Neuronal stem cell (in vitro differentiated cells): Measurements from ENCODE around the gene GABRP.

Experiments used
- DNase-seq: peaks from one replicate; pipeline ENCODE4 v3.0.0-alpha.2; 2013; ENCODE audit warnings: low spot score
- H2AFZ ChIP-seq: one replicate; pipeline ENCODE4 v1.6.1; 2013; ENCODE audit warnings: mild to moderate bottlenecking, low read length, inconsistent platforms
- H2AK5ac ChIP-seq: 2 replicates; pipeline ENCODE4 v1.6.1; 2013; ENCODE audit warnings: low read depth, mild to moderate bottlenecking, inconsistent platforms, low read length, moderate library complexity, mixed read lengths
- H2BK120ac ChIP-seq: 2 replicates; pipeline ENCODE4 v1.6.1; 2013; ENCODE audit warnings: low read depth, mild to moderate bottlenecking, inconsistent platforms, low read length, moderate library complexity, mixed read lengths
- H2BK12ac ChIP-seq: one replicate; pipeline ENCODE4 v1.6.1; 2013; ENCODE audit warnings: low read length, inconsistent platforms
- H2BK15ac ChIP-seq: 2 replicates; pipeline ENCODE4 v1.6.1; 2013; ENCODE audit warnings: mild to moderate bottlenecking, low read length, inconsistent platforms, mixed read lengths
- H2BK5ac ChIP-seq: one replicate; pipeline ENCODE4 v1.6.1; 2013; ENCODE audit warnings: inconsistent platforms, mild to moderate bottlenecking, low read length, moderate library complexity
- H3K14ac ChIP-seq: one replicate; pipeline ENCODE4 v1.6.1; 2013; ENCODE audit warnings: low read length, inconsistent platforms
- H3K18ac ChIP-seq: 2 replicates; pipeline ENCODE4 v1.6.1; 2013; ENCODE audit warnings: low read length, inconsistent platforms
- H3K23ac ChIP-seq: 2 replicates; pipeline ENCODE4 v1.6.1; 2013; ENCODE audit warnings: low read depth, mild to moderate bottlenecking, mixed read lengths, low read length, inconsistent platforms; ENCODE audit not compliant: poor library complexity
- H3K27ac ChIP-seq: replicated peaks from 3 replicates; pipeline ENCODE4 v1.5.1; 2013; ENCODE audit warnings: low read length, inconsistent platforms
- H3K27me3 ChIP-seq, 3 experiments: 2 replicates each; pipeline ENCODE4 v1.6.1; 2013; ENCODE audit warnings: low read length in 3 of 3, mild to moderate bottlenecking in 2 of 3, inconsistent platforms in 1 of 3, low read depth in 1 of 3, mixed read lengths in 1 of 3, moderate library complexity in 1 of 3; ENCODE audit not compliant: control insufficient read depth in 3 of 3, insufficient read depth in 3 of 3
- H3K36me3 ChIP-seq, 2 donors: replicated peaks in 1 of 2; 2 replicates each; pipeline ENCODE4 v1.6.1; 2013; ENCODE audit warnings: low read length in 2 of 2; ENCODE audit not compliant: control insufficient read depth in 2 of 2, insufficient read depth in 2 of 2
- H3K4ac ChIP-seq: 2 replicates; pipeline ENCODE4 v1.6.1; 2013; ENCODE audit warnings: inconsistent platforms, mild to moderate bottlenecking, low read length, moderate library complexity
- H3K4me1 ChIP-seq, 2 donors: 1 replicate in 1 of 2; 2 replicates in 1 of 2; pipeline ENCODE4 v1.6.1; 2013; ENCODE audit warnings: low read length in 2 of 2, low read depth in 1 of 2; ENCODE audit not compliant: control insufficient read depth in 2 of 2, insufficient read depth in 1 of 2
- H3K4me2 ChIP-seq: one replicate; pipeline ENCODE4 v1.6.1; 2013; ENCODE audit warnings: mild to moderate bottlenecking, low read length, inconsistent platforms; ENCODE audit not compliant: insufficient read depth, poor library complexity, severe bottlenecking
- H3K4me3 ChIP-seq, 2 donors: 2 replicates each; pipeline ENCODE4 v1.5.1; 2013; ENCODE audit warnings: low read length in 2 of 2, mild to moderate bottlenecking in 2 of 2, inconsistent platforms in 1 of 2, moderate library complexity in 1 of 2
- H3K79me1 ChIP-seq: one replicate; pipeline ENCODE4 v1.6.1; 2013; ENCODE audit warnings: low read depth, mild to moderate bottlenecking, inconsistent platforms, low read length, moderate library complexity
- H3K9ac ChIP-seq: one replicate; pipeline ENCODE4 v1.6.1; 2013; ENCODE audit warnings: mild to moderate bottlenecking, low read depth, low read length, inconsistent platforms; ENCODE audit not compliant: poor library complexity
- H3K9me3 ChIP-seq, 2 donors: replicated peaks in 1 of 2; 2 replicates each; pipeline versions ENCODE3 to v1.6.1; 2013; ENCODE audit warnings: low read length in 2 of 2, mild to moderate bottlenecking in 2 of 2, inconsistent platforms in 1 of 2, low read depth in 1 of 2, mixed read lengths in 1 of 2, moderate library complexity in 1 of 2; ENCODE audit not compliant: control insufficient read depth in 2 of 2, insufficient read depth in 1 of 2
- H4K8ac ChIP-seq: one replicate; pipeline ENCODE4 v1.6.1; 2013; ENCODE audit warnings: low read depth, mild to moderate bottlenecking, inconsistent platforms, low read length, moderate library complexity
- H4K91ac ChIP-seq: one replicate; pipeline ENCODE4 v1.6.1; 2013; ENCODE audit warnings: low read length, low read depth, mild to moderate bottlenecking, inconsistent platforms; ENCODE audit not compliant: poor library complexity
- WGBS, 2 donors: extraction: QIAGEN DNeasy Blood & Tissue Kit; methylation state at CpG; one replicate each; pipeline ENCODE4 v1.1.7; 2013; ENCODE audit warnings: missing lambda C conversion rate in 2 of 2, mixed read lengths in 1 of 2; ENCODE audit not compliant: insufficient read length in 2 of 2, insufficient replicate concordance in 1 of 2; ENCODE audit errors: extremely low coverage in 2 of 2; 5-methylcytosine and 5-hydroxymethylcytosine counted together

Gene GABRP

GRCh38 chr5:170745481-170746071 is 37.9 kb upstream of the GABRP start:
- WGBS, 2 donors = no CpG with 5 or more reads among the region's 12 CpGs
- Histone ChIP-seq H2BK5ac (no peak overlapping the region), H4K91ac (no peak overlapping the region), H3K18ac (peak overlapping the region; percentile 89), H3K4me1 (peaks cover 20 to 22% of the 10 kb centered on the region in 2 donors), H2BK120ac (no peak overlapping the region), H3K4me2 (no peak overlapping the region), H3K36me3 (no peaks in the 10 kb centered on the region), H3K23ac (no peak overlapping the region), H3K4ac (no peak overlapping the region), H2BK15ac (peak overlapping the region; percentile 86), H3K14ac (no peak overlapping the region), H3K27me3 (peaks cover 0 to 24% (median 11%) of the 10 kb centered on the region in 3 experiments), H3K27ac (no peak overlapping the region), H3K9ac (no peak overlapping the region), H2BK12ac (no peak overlapping the region), H2AFZ (peak overlapping the region; percentile 73), H4K8ac (no peak overlapping the region), H3K9me3 (no peaks in the 10 kb centered on the region), H2AK5ac (peak overlapping the region; percentile 73), H3K4me3 (no peak overlapping the region), H3K79me1 (no peaks in the 10 kb centered on the region)
- no peak for DNase-seq

GRCh38 chr5:170746075-170746960 is 37.2 kb upstream of the GABRP start:
- Histone ChIP-seq H4K91ac (no peak overlapping the region), H3K27ac (no peak overlapping the region), H3K14ac (no peak overlapping the region), H3K4me3 (no peak overlapping the region), H4K8ac (no peak overlapping the region), H2BK12ac (no peak overlapping the region), H3K79me1 (no peaks in the 10 kb centered on the region), H3K36me3 (no peaks in the 10 kb centered on the region), H2BK5ac (no peak overlapping the region), H3K4me2 (no peak overlapping the region), H2AK5ac (no peak overlapping the region), H2BK120ac (no peak overlapping the region), H3K23ac (no peak overlapping the region), H3K27me3 (peaks cover 0 to 26% (median 11%) of the 10 kb centered on the region in 3 experiments), H3K4me1 (peaks cover 20 to 22% of the 10 kb centered on the region in 2 donors), H2AFZ (peak overlapping the region; percentile 73), H3K9me3 (no peaks in the 10 kb centered on the region), H3K9ac (no peak overlapping the region), H3K18ac (peak overlapping the region; percentile 6), H2BK15ac (no peak overlapping the region), H3K4ac (no peak overlapping the region)
- no peak for DNase-seq
- WGBS, 2 donors = no CpG with 5 or more reads among the region's 14 CpGs

- no peak overlapping the region for H3K27ac ChIP-seq
- WGBS, 2 donors = no CpG with 5 or more reads among the region's 11 CpGs
- DNase-seq = no peak
Measured at GRCh38 chr5:170746961-170747340, 36.6 kb upstream of the GABRP start.

GRCh38 chr5:170747357-170747756 is 36.2 kb upstream of the GABRP start:
- Histone ChIP-seq H2BK5ac (no peak overlapping the region), H4K8ac (no peak overlapping the region), H2AK5ac (no peak overlapping the region), H3K9me3 (no peaks in the 10 kb centered on the region), H3K14ac (no peak overlapping the region), H2BK120ac (no peak overlapping the region), H4K91ac (no peak overlapping the region), H3K27ac (no peak overlapping the region), H2AFZ (no peak overlapping the region), H3K27me3 (peaks cover 0 to 26% (median 11%) of the 10 kb centered on the region in 3 experiments), H3K4me3 (no peak overlapping the region), H3K4ac (no peak overlapping the region), H3K23ac (no peak overlapping the region), H2BK15ac (no peak overlapping the region), H2BK12ac (no peak overlapping the region), H3K79me1 (no peaks in the 10 kb centered on the region), H3K9ac (no peak overlapping the region), H3K18ac (no peak overlapping the region), H3K4me2 (no peak overlapping the region), H3K4me1 (peaks cover 20 to 24% of the 10 kb centered on the region in 2 donors), H3K36me3 (no peaks in the 10 kb centered on the region)
- no CpG with 5 or more reads among the region's 1 CpG for WGBS, 2 donors
- DNase-seq = no peak

More at GRCh38 chr5:170746961-170747340, 36.6 kb upstream of the GABRP start:
- H3K18ac ChIP-seq = no peak overlapping the region
- no peak overlapping the region for H2BK5ac ChIP-seq
- no peak overlapping the region for H3K9ac ChIP-seq
- no peak overlapping the region for H2AFZ ChIP-seq
- no peaks in the 10 kb centered on the region for H3K79me1 ChIP-seq
- peaks cover 0 to 26% (median 11%) of the 10 kb centered on the region in 3 experiments for H3K27me3 ChIP-seq
- no peak overlapping the region for H2BK120ac ChIP-seq
- no peak overlapping the region for H2AK5ac ChIP-seq
- H3K23ac ChIP-seq = no peak overlapping the region
- H3K4me2 ChIP-seq = no peak overlapping the region
- no peak overlapping the region for H3K14ac ChIP-seq
- H3K4ac ChIP-seq = no peak overlapping the region
- H2BK15ac ChIP-seq = no peak overlapping the region
- no peak overlapping the region for H3K4me3 ChIP-seq
- H3K4me1 ChIP-seq = peaks cover 20 to 22% of the 10 kb centered on the region in 2 donors
- H4K8ac ChIP-seq = no peak overlapping the region
- H2BK12ac ChIP-seq = no peak overlapping the region
- H3K9me3 ChIP-seq = no peaks in the 10 kb centered on the region
- no peak overlapping the region for H4K91ac ChIP-seq
- no peaks in the 10 kb centered on the region for H3K36me3 ChIP-seq
